DOHH2 (cell line): Measurements from ENCODE around the gene IL6.

ENCODE experiments used
- H3F3A ChIP-seq: fragments of 200-600 bp; sonication (generic), shearing (Covaris generic); 2 replicates; pipeline ENCODE4 v1.6.0; 2016; ENCODE audit warnings: antibody characterized with exemption, mild to moderate bottlenecking; ENCODE audit not compliant: control insufficient read depth, insufficient read depth
- H3K27ac ChIP-seq: fragments of 200-600 bp; sonication (generic); 2 replicates; pipeline ENCODE4 v1.5.1; 2014; ENCODE audit warnings: low read depth, mild to moderate bottlenecking, low read length, moderate library complexity
- H3K27me3 ChIP-seq: fragments of 200-600 bp; sonication (generic); 2 replicates; pipeline ENCODE4 v1.6.1; 2014; ENCODE audit warnings: mild to moderate bottlenecking, low read length, mixed read lengths; ENCODE audit not compliant: control insufficient read depth
- H3K36me3 ChIP-seq: fragments of 200-600 bp; sonication (generic); 2 replicates; pipeline ENCODE4 v1.6.1; 2014; ENCODE audit warnings: mild to moderate bottlenecking, low read length, moderate library complexity, mixed read lengths; ENCODE audit not compliant: control insufficient read depth
- H3K4me1 ChIP-seq: fragments of 200-600 bp; sonication (generic); 2 replicates; pipeline ENCODE4 v1.6.1; 2014; ENCODE audit warnings: mild to moderate bottlenecking, low read length, mixed read lengths; ENCODE audit not compliant: control insufficient read depth
- H3K4me2 ChIP-seq: fragments of 200-600 bp; sonication (generic); 2 replicates; pipeline ENCODE4 v1.6.0; 2014; ENCODE audit warnings: mild to moderate bottlenecking, low read length, moderate library complexity
- H3K4me3 ChIP-seq: fragments of 200-600 bp; sonication (generic); 2 replicates; pipeline ENCODE4 v1.5.1; 2014; ENCODE audit warnings: mild to moderate bottlenecking, low read length, mixed read lengths
- H3K79me2 ChIP-seq: fragments of 200-600 bp; sonication (generic); 2 replicates; pipeline ENCODE4 v1.6.1; 2014; ENCODE audit warnings: mild to moderate bottlenecking, low read length, mixed read lengths; ENCODE audit not compliant: control insufficient read depth
- H3K9me2 ChIP-seq: fragments of 200-600 bp; sonication (generic); replicated peaks from 2 replicates; pipeline ENCODE4 v1.6.1; 2014; ENCODE audit warnings: mild to moderate bottlenecking, low read length, mixed read lengths; ENCODE audit not compliant: control insufficient read depth
- H3K9me3 ChIP-seq: fragments of 200-600 bp; sonication (generic); 2 replicates; pipeline ENCODE4 v1.6.1; 2014; ENCODE audit warnings: antibody characterized with exemption, low read length, mixed read lengths; ENCODE audit not compliant: control insufficient read depth, insufficient read depth
- H4K20me1 ChIP-seq: fragments of 200-600 bp; sonication (generic); 2 replicates; pipeline ENCODE4 v1.6.0; 2014; ENCODE audit warnings: low read depth, mild to moderate bottlenecking, antibody characterized with exemption, low read length, moderate library complexity; ENCODE audit not compliant: control insufficient read depth, insufficient read depth
- CTCF ChIP-seq: fragments of 200-600 bp; sonication (generic); IDR thresholded peaks from one replicate; pipeline ENCODE4 v1.5.1; 2014; ENCODE audit warnings: antibody characterized with exemption, mild to moderate bottlenecking, low read depth, low read length; ENCODE audit not compliant: poor library complexity, severe bottlenecking
- EZH2phosphoT487 ChIP-seq: fragments of 200-600 bp; sonication (generic); IDR thresholded peaks from 2 replicates; pipeline ENCODE4 v1.6.1; 2017; ENCODE audit warnings: borderline replicate concordance, mild to moderate bottlenecking, antibody characterized with exemption, low read length, moderate library complexity, mixed read lengths

Gene IL6

GRCh38 chr7:22771194-22771871, 44.3 kb downstream of the IL6 start:
- no peak overlapping the region for H3K4me2 ChIP-seq
- H4K20me1 ChIP-seq: no peaks in the 10 kb centered on the region
- H3K9me2 ChIP-seq: no peaks in the 10 kb centered on the region
- H3K79me2 ChIP-seq: no peaks in the 10 kb centered on the region
- H3K4me3 ChIP-seq: no peak overlapping the region
- TF ChIP-seq CTCF (no peak), EZH2phosphoT487 (no peak)
- no peaks in the 10 kb centered on the region for H3K36me3 ChIP-seq
- H3K27me3 ChIP-seq: peaks cover 11% of the 10 kb centered on the region; the same call in 1 of the 2 replicates
- no peaks in the 10 kb centered on the region for H3K9me3 ChIP-seq
- no peaks in the 10 kb centered on the region; the same call in 1 of the 2 replicates for H3K4me1 ChIP-seq
- no peak overlapping the region for H3K27ac ChIP-seq
- H3F3A ChIP-seq: no peaks in the 10 kb centered on the region

- TF ChIP-seq EZH2phosphoT487: no peak
- TF ChIP-seq CTCF: no peak
- no peaks in the 10 kb centered on the region for H3K36me3 ChIP-seq
- no peaks in the 10 kb centered on the region for H3K9me2 ChIP-seq
- H3K79me2 ChIP-seq: no peaks in the 10 kb centered on the region
- no peak overlapping the region for H3K4me3 ChIP-seq
- peaks cover 12% of the 10 kb centered on the region; the same call in 1 of the 2 replicates for H3K27me3 ChIP-seq
- no peak overlapping the region for H3K4me2 ChIP-seq
- no peaks in the 10 kb centered on the region for H4K20me1 ChIP-seq
- H3K27ac ChIP-seq: no peak overlapping the region
- no peaks in the 10 kb centered on the region for H3K4me1 ChIP-seq
- H3K9me3 ChIP-seq: no peaks in the 10 kb centered on the region
- no peaks in the 10 kb centered on the region for H3F3A ChIP-seq
Observed at GRCh38 chr7:22771872-22772228, 44.9 kb downstream of the IL6 start.

DNA sequence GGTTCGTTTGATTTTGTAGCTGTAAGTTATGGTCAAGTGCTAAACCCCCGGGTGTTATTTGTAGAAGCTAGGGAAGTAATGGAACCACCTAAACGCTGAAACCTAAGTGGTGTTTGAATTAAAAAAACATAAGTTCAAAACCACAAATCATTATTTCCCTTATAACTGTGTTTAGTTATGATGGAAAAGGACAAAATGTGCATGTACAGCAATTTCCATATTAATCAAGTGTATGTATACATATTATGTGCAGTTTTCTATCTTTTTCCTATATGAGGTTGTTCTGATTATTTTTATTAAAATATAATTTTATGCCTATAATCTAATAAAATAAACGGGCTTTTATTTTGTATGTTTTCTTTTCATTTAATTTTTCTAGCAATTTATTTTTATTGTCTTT, 45.9 kb downstream of the IL6 start:
- Histone ChIP-seq H4K20me1 (no peaks in the 10 kb centered on the region), H3K9me3 (no peaks in the 10 kb centered on the region), H3F3A (no peaks in the 10 kb centered on the region), H3K27ac (no peak overlapping the region), H3K9me2 (no peaks in the 10 kb centered on the region), H3K27me3 (peaks cover 16% of the 10 kb centered on the region; the same call in 1 of the 2 replicates), H3K4me1 (no peaks in the 10 kb centered on the region), H3K4me2 (no peak overlapping the region), H3K36me3 (no peaks in the 10 kb centered on the region), H3K79me2 (no peaks in the 10 kb centered on the region), H3K4me3 (no peak overlapping the region)
- no peak for TF ChIP-seq EZH2phosphoT487
- TF ChIP-seq CTCF: no peak
